Left ventricle myocardium superior (tissue), 1 donor: ENCODE results near the gene DGKI. TPM values are rescaled to one million over a fixed set of nuclear protein-coding genes. Genes with fewer than 3 reads are reported as not detected.
A peak's percentile ranks its signal among the peaks of the same experiment; 100 is the strongest.

ENCODE experiments used
- ATAC-seq: fragments of 200-7000 bp; cut with Tn5 transposase; one replicate; pipeline ENCODE4 v1.9.1; 2020; ENCODE audit warnings: mild to moderate bottlenecking, moderate library complexity
- DNase-seq: peaks from one replicate; pipeline ENCODE4 v3.0.0-alpha.2; 2020
- intact Hi-C: fragments of 100-400 bp; cut with micrococcal nuclease; formaldehyde crosslinking; loops from one replicate; pipeline ENCODE4 v1.11.0; 2022
- total RNA-seq: library from RNA; stranded (reverse); fragmentation: NEBNext Ultra II Directional; extraction: Animal tissue kit (Norgen Biotek cat#: 25700); gene quantifications from one replicate; pipeline ENCODE4 v1.2.1, GENCODE V29; 2021
- donor health status: DM: no; HTN: yes; CAD: no; lungs with severe emphysema.

DGKI gene
- total RNA-seq, 1 donor from 2014 or later, result 0.47 TPM

DNA sequence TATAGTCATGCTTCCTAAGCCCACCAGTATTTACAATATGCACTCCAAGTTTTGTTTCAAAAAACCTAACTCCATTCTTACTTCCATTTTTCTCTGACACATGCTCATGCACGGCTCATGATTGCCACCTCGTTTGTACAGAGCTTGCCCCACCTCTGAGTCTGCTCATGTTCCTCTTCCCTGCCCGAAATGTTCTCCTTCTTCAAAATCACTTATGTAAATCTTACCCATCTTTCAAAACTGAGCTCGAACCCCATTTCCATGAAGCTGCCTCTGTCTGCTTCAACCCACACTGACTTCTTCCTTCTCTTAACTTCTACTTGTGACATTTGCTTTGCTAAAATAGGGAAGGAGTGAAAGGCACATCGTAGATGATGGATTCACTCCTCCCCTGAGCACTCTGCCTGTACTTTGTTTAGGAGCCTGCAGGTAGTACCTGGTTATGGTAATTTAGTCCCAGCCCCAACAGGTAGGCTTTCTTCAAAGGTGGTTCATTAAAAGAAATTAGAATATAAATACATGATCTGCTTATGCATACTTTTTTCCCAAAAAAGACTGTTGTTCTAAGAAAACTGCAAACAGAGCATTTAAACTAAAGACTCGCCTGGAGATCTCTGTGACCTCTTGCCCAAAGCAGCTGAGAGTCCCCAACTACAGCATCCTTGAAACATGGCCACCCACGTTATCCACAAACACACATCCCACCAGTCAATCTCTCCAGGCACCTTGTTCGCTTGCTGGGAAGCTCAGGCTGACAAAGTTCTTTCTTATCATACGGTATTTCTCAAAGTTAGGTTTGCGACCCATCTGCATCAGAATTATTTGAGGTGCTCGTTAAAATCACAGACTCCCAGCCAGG is 172.0 kb downstream of the DGKI start:
- DNase-seq (no peak), ATAC-seq (no peak)
- intact Hi-C loops, result no loop called here

DNA sequence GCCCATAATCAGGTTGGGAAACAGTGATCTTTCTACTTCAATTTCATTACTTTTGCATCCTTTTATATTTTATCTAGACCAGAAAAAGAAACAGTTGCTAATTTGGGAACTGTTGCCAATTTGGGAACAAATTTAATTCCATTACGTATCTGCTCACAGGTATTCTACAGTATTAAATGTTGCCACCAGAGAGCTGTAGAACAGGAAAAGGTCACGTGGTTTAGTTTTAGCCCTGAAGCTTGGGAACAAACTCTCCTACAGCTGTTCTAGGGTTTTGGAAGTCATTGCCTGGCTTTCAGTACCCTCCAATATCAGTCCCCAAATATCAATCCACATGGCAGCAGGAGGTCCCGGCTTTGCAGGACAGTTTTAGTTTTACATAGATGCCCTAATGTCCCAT is 172.7 kb downstream of the DGKI start:
- no peak for ATAC-seq
- DNase-seq, result no peak
- intact Hi-C loops, result no loop called here

- DNase-seq (no peak), ATAC-seq (no peak)
- intact Hi-C loops, result no loop called here
Observed at GRCh38 chr7:137671920-137672319, 174.9 kb downstream of the DGKI start.

GRCh38 chr7:137670222-137671064 is 176.3 kb downstream of the DGKI start:
- intact Hi-C loops, result no loop called here
- ATAC-seq (peak; percentile 63), DNase-seq (no peak)

GRCh38 chr7:137669706-137670105 is 177.1 kb downstream of the DGKI start:
- no peak for ATAC-seq
- no peak for DNase-seq
- intact Hi-C loops, result no loop called here

- intact Hi-C loops, result no loop called here
- ATAC-seq (peak; percentile 78), DNase-seq (no peak)
Observed at GRCh38 chr7:137668404-137668803, 178.4 kb downstream of the DGKI start.

DNA sequence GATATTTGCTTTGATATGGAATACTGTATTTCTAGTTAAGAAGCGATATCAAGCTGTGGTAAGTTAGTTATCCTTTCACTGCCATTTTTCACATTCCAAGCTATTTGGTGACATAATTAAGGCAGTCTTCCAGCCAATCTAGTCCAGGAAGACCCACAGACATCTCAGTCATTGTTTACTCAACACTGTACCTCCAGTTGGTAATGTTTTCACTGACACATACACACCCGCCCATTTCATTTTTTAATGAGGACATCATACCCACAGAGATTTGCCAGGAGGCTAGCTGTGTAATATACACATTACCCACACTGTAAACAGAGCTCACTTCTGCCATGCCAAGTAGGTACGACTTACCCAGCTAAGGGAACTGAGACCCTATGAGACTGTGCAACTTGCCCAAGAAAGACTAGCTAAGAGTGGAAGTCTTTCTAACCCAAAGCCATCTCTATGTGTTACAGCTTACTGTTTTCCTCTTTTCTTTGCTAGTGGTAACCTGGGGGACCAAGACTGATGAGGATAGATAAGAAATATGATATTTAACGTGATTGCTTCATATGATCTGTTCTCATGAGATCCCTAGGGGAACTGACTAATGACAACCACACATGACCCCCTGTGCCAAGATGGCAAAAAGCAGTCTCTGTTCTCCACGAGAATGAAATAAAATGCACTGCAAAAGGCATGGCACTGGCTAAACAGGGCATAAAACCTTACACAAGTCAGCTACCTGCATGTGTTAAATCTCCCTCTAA is 179.0 kb downstream of the DGKI start:
- intact Hi-C loops, result no loop called here
- ATAC-seq (no peak), DNase-seq (no peak)

DNA sequence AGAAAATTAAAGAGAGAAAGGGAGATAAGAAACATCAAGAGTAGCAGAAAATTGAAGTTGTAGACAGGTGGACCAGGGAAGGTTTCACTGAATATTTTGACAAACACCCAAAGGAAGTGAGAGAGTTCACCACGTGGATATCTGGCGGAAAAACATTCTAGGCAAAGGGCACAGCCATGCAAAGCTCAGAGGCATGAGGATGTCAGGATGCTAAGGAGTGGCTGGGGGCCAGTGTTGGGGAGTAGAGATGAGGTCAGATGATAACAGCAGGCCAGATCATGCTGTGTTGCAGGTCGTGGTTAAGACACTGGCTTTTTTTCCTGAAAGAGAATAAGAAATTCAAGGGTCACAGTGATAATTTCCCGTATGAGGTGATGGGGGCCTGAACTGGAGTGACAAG is 181.9 kb downstream of the DGKI start:
- ATAC-seq (no peak), DNase-seq (no peak)
- intact Hi-C loops, result no loop called here

GRCh38 chr7:137661634-137662033 is 185.1 kb downstream of the DGKI start:
- DNase-seq (no peak), ATAC-seq (no peak)
- intact Hi-C loops, result no loop called here

GRCh38 chr7:137658190-137658900 is 188.4 kb downstream of the DGKI start:
- intact Hi-C loops, result no loop called here
- ATAC-seq (no peak), DNase-seq (no peak)

DNA sequence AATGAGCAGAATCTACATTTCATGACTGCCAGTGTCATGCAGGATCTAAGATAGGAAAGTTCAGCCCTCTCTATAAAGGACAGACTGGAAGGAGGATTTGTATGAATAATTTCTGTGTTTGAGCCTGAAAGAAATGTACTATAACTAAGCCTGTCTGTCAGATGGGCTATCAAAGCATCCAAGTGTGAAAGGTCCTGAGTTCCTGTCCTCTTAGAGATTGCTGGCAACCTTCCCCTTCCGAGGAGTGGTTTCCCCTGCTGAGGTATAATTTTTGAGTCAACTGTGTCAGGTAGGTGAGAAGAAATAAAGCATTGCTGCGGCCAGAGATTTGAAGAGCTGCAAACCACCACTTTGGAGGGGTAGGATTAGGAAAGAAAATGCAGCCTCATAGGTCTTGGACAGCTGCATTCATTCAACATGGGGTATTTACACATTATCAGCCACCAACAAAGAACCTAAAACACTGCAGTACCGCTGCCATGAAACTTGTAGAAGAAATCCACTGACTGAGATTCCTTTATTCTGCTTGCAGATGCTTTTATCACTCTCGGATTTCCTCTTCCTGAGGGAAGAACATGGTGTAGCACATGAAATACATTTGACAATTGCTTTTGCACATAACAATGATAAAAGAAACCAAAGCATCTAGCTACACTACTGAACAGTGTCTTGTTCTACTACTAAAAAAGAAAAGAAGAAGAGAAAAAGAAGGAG is 189.1 kb downstream of the DGKI start:
- intact Hi-C loops, result loop anchor here (2.0 kb wide), 1 partner anchor 241 kb away; no protein-coding TSS in a partner anchor
- no peak for ATAC-seq

GRCh38 chr7:137656850-137657232 is 189.9 kb downstream of the DGKI start:
- intact Hi-C loops, result loop anchor here (2.0 kb wide), 1 partner anchor 242 kb away; no protein-coding TSS in a partner anchor
- DNase-seq (no peak), ATAC-seq (peak; percentile 26)

More for the DNA sequence above, 189.1 kb downstream of the DGKI start:
- DNase-seq, result no peak

- intact Hi-C loops, result loop anchor here (2.0 kb wide), 1 partner anchor 242 kb away; no protein-coding TSS in a partner anchor
- ATAC-seq (peak; percentile 88), DNase-seq (peak; percentile 82)
Observed at GRCh38 chr7:137656227-137656849, 190.4 kb downstream of the DGKI start.

DNA sequence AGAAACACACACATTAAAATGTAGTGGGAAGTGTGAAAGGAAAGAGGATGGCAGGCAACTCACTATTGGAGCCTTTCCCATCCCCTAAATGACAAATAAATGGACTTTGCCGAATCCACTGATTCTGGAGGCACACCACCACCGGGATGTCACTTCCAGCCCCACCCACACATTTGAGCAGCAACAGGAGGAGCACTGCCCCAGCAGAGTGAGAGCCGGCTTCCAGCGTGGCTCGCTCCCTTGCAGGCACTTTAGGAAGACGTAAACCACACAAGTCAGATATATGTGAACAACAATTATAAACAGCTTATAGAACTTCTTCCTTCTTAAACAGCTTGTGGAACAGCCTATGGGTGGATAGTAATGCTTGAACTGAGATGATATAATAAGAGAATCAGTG is 191.0 kb downstream of the DGKI start:
- intact Hi-C loops, result loop anchor here (2.0 kb wide), 1 partner anchor 243 kb away; no protein-coding TSS in a partner anchor
- DNase-seq (peak; percentile 33), ATAC-seq (peak; percentile 48)

- intact Hi-C loops, result no loop called here
- no peak for ATAC-seq
Observed at GRCh38 chr7:137652721-137653120, 194.1 kb downstream of the DGKI start.

DNA sequence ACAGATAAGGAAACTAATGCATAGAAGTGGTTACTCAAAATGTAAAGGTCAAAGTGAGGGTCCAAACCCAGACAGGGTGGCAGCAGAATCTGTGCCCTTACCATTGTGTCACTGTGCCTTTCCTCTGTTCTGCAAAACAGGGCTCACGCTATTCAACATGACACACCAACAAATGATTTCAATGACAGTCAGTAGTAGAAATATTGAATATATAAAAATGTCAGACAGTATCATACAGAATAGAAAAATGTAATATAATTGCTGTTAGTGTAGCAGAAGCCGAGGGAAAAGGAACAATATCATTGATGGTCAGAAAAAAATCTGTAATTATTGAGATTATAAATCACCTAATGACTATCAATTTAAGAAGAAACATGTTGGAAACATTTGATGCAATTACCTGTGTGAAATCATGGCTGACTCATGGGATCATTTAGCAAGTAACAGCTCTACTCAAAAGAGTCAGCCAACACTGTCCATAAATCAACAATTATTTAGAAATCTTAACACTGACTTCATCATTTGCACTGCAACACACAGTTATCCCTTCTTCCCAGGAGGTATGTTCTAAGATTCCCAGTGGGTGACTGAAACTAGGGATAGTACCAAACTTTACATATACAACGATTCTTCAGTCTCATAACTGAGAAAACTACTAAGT is 198.7 kb downstream of the DGKI start:
- no peak for ATAC-seq
- intact Hi-C loops, result loop anchor here (10.0 kb wide), 1 partner anchor 367 kb away; no protein-coding TSS in a partner anchor

More at GRCh38 chr7:137652721-137653120, 194.1 kb downstream of the DGKI start:
- no peak for DNase-seq

DNA sequence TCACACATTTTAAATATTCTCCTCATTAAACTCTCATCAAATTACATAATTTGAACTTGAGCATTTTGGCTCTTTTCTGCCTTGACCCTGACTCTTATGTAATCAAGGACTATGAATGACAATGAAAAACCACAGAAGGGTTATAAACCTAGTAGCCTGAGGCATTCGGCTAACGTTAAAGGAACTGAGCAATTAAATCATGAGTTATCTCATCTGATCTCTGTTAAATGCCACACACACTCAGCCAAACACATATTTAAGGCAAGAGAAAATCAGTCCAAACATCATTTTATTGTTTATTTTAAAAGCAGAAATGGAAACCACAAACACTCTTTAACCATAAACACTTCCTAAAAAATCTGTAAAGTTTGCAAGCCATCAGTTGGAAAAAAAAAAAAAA is 204.3 kb downstream of the DGKI start:
- ATAC-seq (no peak), DNase-seq (no peak)
- intact Hi-C loops, result loop anchor here (10.0 kb wide), 1 partner anchor 372 kb away; no protein-coding TSS in a partner anchor

More for the DNA sequence above, 198.7 kb downstream of the DGKI start:
- DNase-seq, result no peak
